GM23248 (cell line): ENCODE results near the gene PADI2. TPM values are rescaled to one million over a fixed set of nuclear protein-coding genes. Genes with fewer than 3 reads are reported as not detected.

ENCODE experiments used
- DNase-seq: peaks from one replicate; pipeline ENCODE4 v3.0.0-alpha.2; 2015
- H2AFZ ChIP-seq: fragments of 200-600 bp; sonication (generic); 2 replicates; pipeline ENCODE4 v1.6.1; 2016; ENCODE audit warnings: antibody characterized with exemption
- H3F3A ChIP-seq: fragments of 200-600 bp; sonication (generic); 2 replicates; pipeline ENCODE4 v1.6.1; 2016; ENCODE audit warnings: mild to moderate bottlenecking, antibody characterized with exemption, mixed run types; ENCODE audit not compliant: insufficient read depth
- H3K27ac ChIP-seq: fragments of 200-600 bp; sonication (generic); 2 replicates; pipeline ENCODE4 v1.5.1; 2016; ENCODE audit warnings: mild to moderate bottlenecking
- H3K27me3 ChIP-seq: fragments of 200-600 bp; sonication (generic); replicated peaks from 2 replicates; pipeline ENCODE4 v1.6.1; 2016; ENCODE audit warnings: mild to moderate bottlenecking; ENCODE audit not compliant: insufficient read depth
- H3K36me3 ChIP-seq: fragments of 200-600 bp; sonication (generic); 2 replicates; pipeline ENCODE4 v1.6.1; 2016; ENCODE audit warnings: low read depth, mild to moderate bottlenecking
- H3K4me1 ChIP-seq: fragments of 200-600 bp; sonication (generic); 2 replicates; pipeline ENCODE4 v1.6.1; 2016; ENCODE audit warnings: mild to moderate bottlenecking; ENCODE audit not compliant: insufficient read depth
- H3K4me2 ChIP-seq: fragments of 200-600 bp; sonication (generic); one replicate; pipeline ENCODE4 v1.6.1; 2016; ENCODE audit warnings: mild to moderate bottlenecking; ENCODE audit not compliant: unreplicated experiment
- H3K4me3 ChIP-seq: fragments of 200-600 bp; sonication (generic); 2 replicates; pipeline ENCODE4 v1.5.1; 2016; ENCODE audit warnings: mild to moderate bottlenecking
- H3K79me2 ChIP-seq: fragments of 200-600 bp; sonication (generic); 2 replicates; pipeline ENCODE4 v1.6.1; 2016; ENCODE audit warnings: mild to moderate bottlenecking; ENCODE audit not compliant: insufficient read depth
- H3K9ac ChIP-seq: fragments of 200-600 bp; sonication (generic); 2 replicates; pipeline ENCODE4 v1.6.1; 2016; ENCODE audit warnings: mild to moderate bottlenecking
- H3K9me2 ChIP-seq: fragments of 200-600 bp; sonication (generic); 2 replicates; pipeline ENCODE4 v1.6.1; 2016; ENCODE audit warnings: mixed run types, mild to moderate bottlenecking, moderate library complexity; ENCODE audit not compliant: insufficient read depth
- H3K9me3 ChIP-seq: fragments of 200-600 bp; sonication (generic); one replicate; pipeline ENCODE4 v1.6.1; 2017; ENCODE audit warnings: low read depth
- H4K20me1 ChIP-seq: fragments of 200-600 bp; sonication (generic); 2 replicates; pipeline ENCODE4 v1.6.0; 2016; ENCODE audit not compliant: insufficient read depth
- EZH2 ChIP-seq: fragments of 200-600 bp; sonication (generic); IDR thresholded peaks from 2 replicates; pipeline ENCODE4 v1.6.1; 2018; ENCODE audit warnings: antibody characterized with exemption, mild to moderate bottlenecking; ENCODE audit not compliant: insufficient read depth, poor library complexity, severe bottlenecking
- EZH2phosphoT487 ChIP-seq: fragments of 200-600 bp; sonication (generic); IDR thresholded peaks from 2 replicates; pipeline ENCODE4 v1.6.1; 2018; ENCODE audit warnings: antibody characterized with exemption, moderate library complexity, mild to moderate bottlenecking, low read depth; ENCODE audit not compliant: insufficient read depth
- WGBS, 2 experiments: methylation state at CpG; one replicate each; pipeline ENCODE4 v1.1.6; 2015 to 2017; ENCODE audit warnings: low lambda C conversion rate in 2 of 2, low coverage in 1 of 2; ENCODE audit errors: missing lambda C conversion rate in 2 of 2; 5-methylcytosine and 5-hydroxymethylcytosine counted together
- in situ Hi-C: fragments of 300-500 bp; cut with MboI; formaldehyde crosslinking; loops from 2 replicates; pipeline ENCODE4 v1.15.0; 2020
- polyA plus RNA-seq: library from polyadenylated mRNA; unstranded; fragments of >200 nt; fragmentation: Nextera tagmentation; extraction: Ambion mirVana; gene quantifications from 2 replicates; pipeline ENCODE4 v1.2.1, GENCODE V29; 2016
- total RNA-seq: library from RNA; depleted of rRNA; stranded (reverse); fragments of >200 nt; shearing (Covaris generic); gene quantifications from 2 replicates; pipeline ENCODE4 v1.2.3, GENCODE V29; 2014

Gene PADI2
- total and polyA plus RNA-seq, 2 experiments from 2014 or later: 0.11 to 0.22 TPM

DNA sequence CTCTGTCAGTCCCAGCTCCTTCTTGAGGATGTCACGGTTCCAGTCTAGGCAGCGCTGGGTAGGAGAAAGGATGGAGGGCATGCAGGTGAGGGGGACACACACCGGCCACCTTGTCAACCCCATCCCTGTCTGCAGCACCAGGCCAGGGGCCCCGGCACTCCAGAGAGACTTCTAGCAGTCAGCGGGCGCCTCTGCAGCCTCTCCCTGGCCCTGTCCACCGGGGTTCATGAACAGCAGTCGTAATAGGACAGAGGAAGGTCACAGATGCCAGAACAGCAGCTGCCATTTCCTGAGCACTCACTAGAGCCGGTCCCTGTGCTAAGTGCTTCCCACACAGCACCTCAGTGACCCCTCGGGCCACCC lies 49.1 kb downstream of the PADI2 start:
- Histone ChIP-seq H3K79me2 (no peaks in the 10 kb centered on the region), H3F3A (no peaks in the 10 kb centered on the region), H3K27ac (no peak overlapping the region), H3K4me3 (no peak overlapping the region), H4K20me1 (no peaks in the 10 kb centered on the region), H3K9me3 (no peaks in the 10 kb centered on the region), H3K9ac (no peak overlapping the region), H3K9me2 (no peaks in the 10 kb centered on the region), H3K36me3 (no peaks in the 10 kb centered on the region), H3K4me2 (no peak overlapping the region), H3K27me3 (no peaks in the 10 kb centered on the region; the same call in 1 of the 2 replicates), H3K4me1 (no peaks in the 10 kb centered on the region), H2AFZ (no peak overlapping the region)
- no peak for TF ChIP-seq EZH2phosphoT487
- TF ChIP-seq EZH2: no peak
- WGBS, 2 experiments: 57% methylated on average over 10 of the region's 10 CpGs
- in situ Hi-C loops: no loop called here
- no peak for DNase-seq

DNA sequence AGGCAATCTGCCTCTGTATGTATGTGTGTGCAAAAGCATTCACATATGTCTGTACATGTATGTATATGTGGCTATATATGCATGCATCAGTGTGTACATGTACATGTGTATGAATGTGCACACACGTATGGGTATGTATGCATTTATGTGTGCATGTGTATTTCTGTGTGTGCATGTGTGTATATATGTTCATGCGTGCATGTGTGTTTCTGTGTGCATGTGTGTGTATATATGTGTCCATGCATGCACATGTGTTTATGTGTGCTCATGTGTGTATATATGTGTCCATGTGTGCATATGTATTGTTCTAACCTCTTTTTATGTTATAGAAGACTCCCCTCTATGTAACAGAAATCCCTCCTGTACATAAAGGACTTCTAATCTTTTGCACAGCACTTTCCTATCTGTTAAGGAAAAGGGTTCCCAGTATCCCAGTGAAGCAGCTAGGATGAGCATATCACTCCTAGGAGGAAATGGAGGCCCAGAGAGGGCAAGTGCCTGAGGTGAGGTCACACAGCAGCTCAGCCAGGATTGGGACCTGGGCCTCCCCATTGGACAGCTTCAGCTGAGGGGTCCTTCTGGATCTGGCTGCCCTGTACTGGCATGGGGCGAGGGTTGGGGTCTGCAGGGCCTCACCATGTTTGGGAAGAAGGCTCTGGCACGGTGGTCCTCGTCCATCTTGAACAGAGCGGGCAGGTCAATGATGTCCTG lies 49.6 kb downstream of the PADI2 start:
- no peaks in the 10 kb centered on the region for H3K36me3 ChIP-seq
- no peaks in the 10 kb centered on the region for H3K79me2 ChIP-seq
- H3K9me2 ChIP-seq: no peaks in the 10 kb centered on the region
- H3K4me1 ChIP-seq: no peaks in the 10 kb centered on the region
- no peak overlapping the region for H3K4me3 ChIP-seq
- H3K4me2 ChIP-seq: no peak overlapping the region
- no peak for DNase-seq
- H3K27ac ChIP-seq: no peak overlapping the region
- in situ Hi-C loops: loop anchor here (10.0 kb wide), 1 partner anchor 265 kb away; no protein-coding TSS in a partner anchor
- no peaks in the 10 kb centered on the region for H4K20me1 ChIP-seq
- no peaks in the 10 kb centered on the region for H3K9me3 ChIP-seq
- H3F3A ChIP-seq: no peaks in the 10 kb centered on the region
- H3K9ac ChIP-seq: no peak overlapping the region
- H3K27me3 ChIP-seq: no peaks in the 10 kb centered on the region; the same call in 1 of the 2 replicates
- TF ChIP-seq EZH2 (no peak), EZH2phosphoT487 (no peak)
- H2AFZ ChIP-seq: no peak overlapping the region
- WGBS, 2 experiments: 59 to 73% methylated on average over 6 of the region's 6 CpGs

DNA sequence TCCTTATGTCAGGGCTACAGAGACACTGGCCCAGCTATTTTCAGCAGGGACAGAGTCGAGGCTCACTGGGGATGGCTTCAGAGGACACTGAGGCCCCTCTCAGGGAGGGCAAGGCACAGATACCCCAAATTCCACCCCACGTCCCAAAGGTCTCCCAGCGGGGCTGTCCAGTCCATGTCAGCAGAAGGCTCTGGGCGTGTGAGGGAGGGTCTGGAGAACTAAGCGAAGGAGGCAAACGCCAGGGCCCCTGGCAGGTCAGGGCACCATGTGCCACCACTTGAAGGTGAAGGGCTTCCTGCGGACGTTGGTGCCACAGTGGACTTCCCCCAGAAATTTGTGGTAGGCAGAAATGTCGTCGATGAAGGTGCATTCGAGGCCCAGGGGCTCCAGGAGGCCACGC lies 50.5 kb downstream of the PADI2 start:
- Histone ChIP-seq H3K4me2 (no peak overlapping the region), H2AFZ (no peak overlapping the region), H3F3A (no peaks in the 10 kb centered on the region), H3K27me3 (no peaks in the 10 kb centered on the region; the same call in 1 of the 2 replicates), H4K20me1 (no peaks in the 10 kb centered on the region), H3K79me2 (no peaks in the 10 kb centered on the region), H3K9ac (no peak overlapping the region), H3K9me2 (no peaks in the 10 kb centered on the region), H3K9me3 (no peaks in the 10 kb centered on the region), H3K27ac (no peak overlapping the region), H3K4me3 (no peak overlapping the region), H3K4me1 (peaks cover 3% of the 10 kb centered on the region; the same call in 1 of the 2 replicates), H3K36me3 (no peaks in the 10 kb centered on the region)
- no peak for DNase-seq
- in situ Hi-C loops: loop anchor here (10.0 kb wide), 1 partner anchor 266 kb away; no protein-coding TSS in a partner anchor
- TF ChIP-seq EZH2 (no peak), EZH2phosphoT487 (no peak)
- 48 to 61% methylated on average over 10 to 12 of the region's 12 CpGs for WGBS, 2 experiments

DNA sequence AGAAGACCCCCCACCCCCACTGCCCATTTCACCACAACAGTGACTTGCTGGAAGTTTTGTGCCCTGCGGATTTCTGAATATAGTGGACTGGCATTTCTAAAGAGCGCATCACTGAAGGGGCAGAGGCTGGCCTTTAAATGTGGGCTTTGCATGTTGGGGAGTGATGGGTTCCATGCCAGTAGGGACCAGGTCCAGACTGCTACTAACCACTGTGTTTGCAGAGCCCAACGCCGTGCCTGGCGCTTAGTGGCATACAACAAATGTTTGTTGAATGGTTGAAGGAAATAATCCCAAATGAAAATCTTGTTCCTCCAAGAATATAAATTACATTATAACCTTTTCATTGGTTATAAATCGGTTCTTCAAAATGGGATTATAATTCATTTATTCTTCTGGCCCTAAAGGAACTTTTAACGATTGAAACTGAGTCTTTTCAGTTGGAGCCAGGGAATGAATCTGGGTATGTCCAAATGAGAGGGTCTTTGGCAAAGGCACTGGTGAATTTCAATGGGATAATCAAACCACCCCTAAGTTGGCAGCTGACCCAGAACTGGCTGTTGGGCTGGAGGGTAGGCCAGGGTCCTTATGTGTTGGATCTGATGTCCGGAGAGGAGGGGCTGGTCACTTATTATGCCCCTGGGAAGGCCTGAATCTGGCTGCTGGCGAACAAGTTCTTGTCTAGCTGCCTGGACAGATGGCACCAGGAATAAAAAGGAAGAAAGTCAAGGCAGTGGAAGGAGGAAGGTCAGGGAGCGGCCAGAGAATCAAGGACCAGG lies 51.6 kb downstream of the PADI2 start:
- TF ChIP-seq EZH2phosphoT487 (no peak), EZH2 (no peak)
- H3K9ac ChIP-seq: no peak overlapping the region
- no peaks in the 10 kb centered on the region for H3K36me3 ChIP-seq
- H3K27me3 ChIP-seq: no peaks in the 10 kb centered on the region; the same call in 1 of the 2 replicates
- no peaks in the 10 kb centered on the region for H3F3A ChIP-seq
- H3K4me2 ChIP-seq: no peak overlapping the region
- no peak overlapping the region for H2AFZ ChIP-seq
- peaks cover 7% of the 10 kb centered on the region for H3K4me1 ChIP-seq
- 58 to 59% methylated on average over 10 of the region's 10 CpGs for WGBS, 2 experiments
- H3K9me2 ChIP-seq: no peaks in the 10 kb centered on the region
- no peak for DNase-seq
- no peaks in the 10 kb centered on the region for H3K79me2 ChIP-seq
- no peak overlapping the region for H3K27ac ChIP-seq
- in situ Hi-C loops: loop anchor here (10.0 kb wide), 1 partner anchor 267 kb away; no protein-coding TSS in a partner anchor
- H3K4me3 ChIP-seq: no peak overlapping the region
- no peaks in the 10 kb centered on the region for H4K20me1 ChIP-seq
- H3K9me3 ChIP-seq: no peaks in the 10 kb centered on the region
